Psoas muscle (tissue), 8 donors: ENCODE measurements around the gene FAHD2A. TPM values are rescaled to one million over a fixed set of nuclear protein-coding genes. Genes with fewer than 3 reads are reported as not detected.
"Not testable (repeated sequence)": the region's sequence is repeated elsewhere in the genome, so short reads cannot be mapped to it uniquely, and the experiment has no call there.

Experiments used
- ATAC-seq, 4 donors: fragments of 200-7000 bp; cut with Tn5 transposase; one replicate each; pipeline ENCODE4 v1.9.1; 2020; ENCODE audit warnings: moderate library complexity in 3 of 4, mild to moderate bottlenecking in 2 of 4
- DNase-seq, 2 donors: peaks; one replicate each; pipeline ENCODE4 v3.0.0-alpha.2; 2020
- H3K27ac ChIP-seq: fragments of 200-600 bp; one replicate; pipeline ENCODE4 v1.8.0; 2022
- H3K27me3 ChIP-seq, 3 donors: fragments of 200-600 bp in 1 of 3; one replicate each; pipeline versions ENCODE4 v1.6.1 to v1.8.0; 2013 to 2022; ENCODE audit warnings: low read length in 2 of 3, mild to moderate bottlenecking in 2 of 3, moderate library complexity in 1 of 3; ENCODE audit not compliant: insufficient read depth in 3 of 3
- H3K36me3 ChIP-seq, 2 donors: fragments of 200-600 bp in 1 of 2; one replicate each; pipeline versions ENCODE4 v1.6.1 to v1.8.0; 2013 to 2022; ENCODE audit warnings: low read depth in 1 of 2, mild to moderate bottlenecking in 1 of 2, moderate library complexity in 1 of 2; ENCODE audit not compliant: insufficient read depth in 1 of 2
- H3K4me1 ChIP-seq: fragments of 200-600 bp; one replicate; pipeline ENCODE4 v1.8.0; 2022
- H3K4me3 ChIP-seq: fragments of 200-600 bp; one replicate; pipeline ENCODE4 v1.8.0; 2022; ENCODE audit warnings: mild to moderate bottlenecking
- H3K9me3 ChIP-seq: fragments of 200-600 bp; one replicate; pipeline ENCODE4 v1.8.0; 2022
- CTCF ChIP-seq: fragments of 200-600 bp; IDR thresholded peaks from one replicate; pipeline ENCODE4 v1.8.0; 2022; ENCODE audit warnings: antibody characterized with exemption
- WGBS, 3 donors: extraction: QIAGEN DNeasy Blood & Tissue Kit; methylation state at CpG; one replicate each; pipeline versions ENCODE4 v1.1.6 to v1.1.7; 2013; 5-methylcytosine and 5-hydroxymethylcytosine counted together
- intact Hi-C, 2 donors: fragments of 100-400 bp; cut with DNase I; formaldehyde crosslinking; loops; one replicate each; pipeline versions ENCODE4 v1.11.0 to v1.14.2; 2022
- polyA plus RNA-seq, 3 donors: library from polyadenylated mRNA; stranded (reverse); fragments of 200-250 nt; gene quantifications; one replicate each; pipeline ENCODE4 v1.2.3, GENCODE V29; 2013
- total RNA-seq, 4 donors: library from RNA; stranded (reverse); fragmentation: NEBNext Ultra II Directional in 2 of 4; extraction: Animal tissue kit (Norgen Biotek cat#: 25700) in 2 of 4; gene quantifications; one replicate each; pipeline versions ENCODE4 v1.2.1 to v1.2.4, GENCODE V29; 2021 to 2023
- donor health status: healthy with polysubstance abuse.
- donor health status: DM: no; HTN: no; CAD: no; lungs with moderate emphysema.
- donor health status: Bipolar disorder and iron deficiency.
- donor health status: healthy.
- donor health status: DM: yes; HTN: yes; CAD: no.
- donor health status: DM: no; HTN: no; CAD: no.
- donor health status: DM: no; HTN: no; CAD: no.
- donor health status: DM: yes; HTN: yes; CAD: no.

Gene FAHD2A
- total and polyA plus RNA-seq, 7 donors: 21.9 to 39.0 (median 28.4) TPM

- no peak for ATAC-seq
These were observed 27.5 kb upstream of the FAHD2A start for GRCh38 chr2:95374921-95375471.

GRCh38 chr2:95375532-95376150 is 26.9 kb upstream of the FAHD2A start:
- H3K27ac ChIP-seq: no peak overlapping the region
- H3K9me3 ChIP-seq: no peaks in the 10 kb centered on the region
- H3K27me3 ChIP-seq: no peaks in the 10 kb centered on the region
- ATAC-seq (no peak), DNase-seq (no peak)
- WGBS, 3 donors: 85 to 87% (median 85%) methylated on average over 21 of the region's 21 CpGs
- TF ChIP-seq CTCF: no peak
- no peaks in the 10 kb centered on the region for H3K4me1 ChIP-seq
- H3K36me3 ChIP-seq: no peaks in the 10 kb centered on the region
- intact Hi-C loops: no loop called here
- H3K4me3 ChIP-seq: no peak overlapping the region

More at GRCh38 chr2:95374921-95375471, 27.5 kb upstream of the FAHD2A start:
- H3K9me3 ChIP-seq: no peaks in the 10 kb centered on the region
- intact Hi-C loops: no loop called here
- H3K27ac ChIP-seq: no peak overlapping the region
- H3K4me1 ChIP-seq: no peaks in the 10 kb centered on the region
- no peak for TF ChIP-seq CTCF
- no peak for DNase-seq
- no peaks in the 10 kb centered on the region for H3K27me3 ChIP-seq
- no peaks in the 10 kb centered on the region for H3K36me3 ChIP-seq
- WGBS, 3 donors: 78 to 81% (median 81%) methylated on average over 15 of the region's 15 CpGs
- H3K4me3 ChIP-seq: no peak overlapping the region

GRCh38 chr2:95376311-95377215 is 25.9 kb upstream of the FAHD2A start:
- Histone ChIP-seq H3K36me3 (no peaks in the 10 kb centered on the region), H3K4me3 (no peak overlapping the region), H3K27me3 (no peaks in the 10 kb centered on the region), H3K9me3 (no peaks in the 10 kb centered on the region), H3K27ac (no peak overlapping the region), H3K4me1 (no peaks in the 10 kb centered on the region)
- DNase-seq: no peak
- WGBS, 3 donors: 87 to 91% (median 88%) methylated on average over 22 of the region's 22 CpGs
- no peak for TF ChIP-seq CTCF
- intact Hi-C loops: no loop called here
- ATAC-seq: no peak

GRCh38 chr2:95377216-95378123 is 25.0 kb upstream of the FAHD2A start:
- DNase-seq (no peak), ATAC-seq (no peak)
- TF ChIP-seq CTCF: no peak
- intact Hi-C loops: no loop called here
- H3K9me3 ChIP-seq: no peaks in the 10 kb centered on the region
- H3K4me3 ChIP-seq: no peak overlapping the region
- H3K27ac ChIP-seq: no peak overlapping the region
- H3K36me3 ChIP-seq: no peaks in the 10 kb centered on the region
- 90 to 91% (median 90%) methylated on average over 17 of the region's 17 CpGs for WGBS, 3 donors
- H3K27me3 ChIP-seq: peaks cover 0 to 3% (median 0%) of the 10 kb centered on the region in 3 donors
- no peaks in the 10 kb centered on the region for H3K4me1 ChIP-seq

- H3K4me3 ChIP-seq, DNase-seq, H3K27me3 ChIP-seq, H3K36me3 ChIP-seq, intact Hi-C loops, H3K4me1 ChIP-seq, H3K27ac ChIP-seq, ATAC-seq, H3K9me3 ChIP-seq: not testable (repeated sequence)
- WGBS, 3 donors: 94 to 98% (median 97%) methylated on average over 6 to 7 of the region's 7 CpGs
These were observed 24.2 kb upstream of the FAHD2A start for GRCh38 chr2:95378281-95378680.
